Measurements from ENCODE around the gene CDK2.

GRCh38 chr12:55970775-55971174 lies 4.1 kb downstream of the CDK2 start:
- no peak for TF ChIP-seq CTCF (conservative IDR thresholded peaks at IDR 0.05 in 1 of 2, IDR thresholded peaks at IDR 0.05 in 1 of 2; ENCODE audit: extremely low read depth in 1 of 2, insufficient read depth in 1 of 2, low read depth in 1 of 2, low read length in 2 of 2)
- TF ChIP-seq EZH2 (IDR thresholded peaks at IDR 0.05; ENCODE audit: borderline replicate concordance, low read length) = no peak
